Endothelial cell of hepatic sinusoid (primary cell): ENCODE data around the gene MYO18A.

Experiments used
- in situ Hi-C: cut with HindIII; loops from 2 replicates; pipeline ENCODE4 v1.10.0; 2017; ENCODE audit warnings: low sequenced_read_pairs

MYO18A gene

GRCh38 chr17:29111816-29112499, 68.2 kb downstream of the MYO18A start:
- in situ Hi-C loops = no loop called here

- in situ Hi-C loops = no loop called here
Measured at GRCh38 chr17:29110372-29110757, 69.8 kb downstream of the MYO18A start.

- in situ Hi-C loops = no loop called here
Measured at GRCh38 chr17:29109477-29110371, 70.5 kb downstream of the MYO18A start.

GRCh38 chr17:29108823-29109476, 71.2 kb downstream of the MYO18A start:
- in situ Hi-C loops = no loop called here

GRCh38 chr17:29107933-29108822, 72.0 kb downstream of the MYO18A start:
- in situ Hi-C loops = no loop called here

- in situ Hi-C loops = no loop called here
Measured at GRCh38 chr17:29107084-29107483, 73.1 kb downstream of the MYO18A start.

- in situ Hi-C loops = no loop called here
Measured at GRCh38 chr17:29103341-29103740, 76.9 kb downstream of the MYO18A start.

- in situ Hi-C loops = no loop called here
Measured at GRCh38 chr17:29102741-29103181, 77.4 kb downstream of the MYO18A start.

- in situ Hi-C loops = no loop called here
Measured at GRCh38 chr17:29102046-29102445, 78.2 kb downstream of the MYO18A start.

- in situ Hi-C loops = no loop called here
Measured at GRCh38 chr17:29100296-29100695, 79.9 kb downstream of the MYO18A start.

GRCh38 chr17:29099527-29099926, 80.7 kb downstream of the MYO18A start:
- in situ Hi-C loops = no loop called here

GRCh38 chr17:29096094-29096493, 84.1 kb downstream of the MYO18A start:
- in situ Hi-C loops = no loop called here

- in situ Hi-C loops = no loop called here
Measured at GRCh38 chr17:29095439-29095838, 84.8 kb downstream of the MYO18A start.

GRCh38 chr17:29094101-29094708, 86.0 kb downstream of the MYO18A start:
- in situ Hi-C loops = no loop called here

- in situ Hi-C loops = no loop called here
Measured at GRCh38 chr17:29093090-29093871, 86.9 kb downstream of the MYO18A start.

GRCh38 chr17:29091606-29092289, 88.5 kb downstream of the MYO18A start:
- in situ Hi-C loops = no loop called here

GRCh38 chr17:29090750-29091605, 89.2 kb downstream of the MYO18A start:
- in situ Hi-C loops = no loop called here

- in situ Hi-C loops = no loop called here
Measured at GRCh38 chr17:29090108-29090507, 90.1 kb downstream of the MYO18A start.
